A549 (cell line): ENCODE data around the gene CDH6. TPM values are rescaled to one million over a fixed set of nuclear protein-coding genes. Genes with fewer than 3 reads are reported as not detected.
A peak's percentile ranks its signal among the peaks of the same experiment; 100 is the strongest.

Source experiments
- ATAC-seq, 2 experiments: fragments of 200-7000 bp in 1 of 2; fragments of >200 bp in 1 of 2; cut with Nextera tagmentation in 1 of 2; cut with Tn5 transposase in 1 of 2; 3 replicates each; pipeline versions ENCODE4 v1.8.0 to v1.9.1; 2018 to 2020; ENCODE audit warnings: mild to moderate bottlenecking in 1 of 2, moderate library complexity in 1 of 2
- CTCF ChIA-PET: fragments of 300-600 bp; sonication (Branson Sonifier 250); formaldehyde crosslinking; extraction: SDS; loops from one replicate; lab custom pipeline; 2021; ENCODE audit warnings: antibody characterized with exemption, inconsistent platforms; lab: Yijun Ruan, JAX
- POLR2A ChIA-PET: fragments of 350-600 bp; formaldehyde crosslinking; extraction: SDS; loops from one replicate; lab custom pipeline; 2021; ENCODE audit warnings: antibody characterized with exemption, inconsistent platforms; lab: Yijun Ruan, JAX
- DNase-seq, 2 experiments: peaks; one replicate each; pipeline versions ENCODE4 v3.0.0 to v3.0.0-alpha.2; 2011 to 2016; ENCODE audit warnings: low read depth in 1 of 2, low spot score in 1 of 2
- FAIRE-seq: peaks from 2 replicates; lab custom pipeline; 2011; peaks lifted over from hg19 to GRCh38; lab: Jason Lieb, UNC
- H3K27ac ChIP-seq, 2 experiments: fragments of >200 bp; sonication (Bioruptor Twin); formaldehyde crosslinking; 3 replicates each; pipeline ENCODE4 v1.5.1; 2016 to 2017
- H3K4me1 ChIP-seq: fragments of >200 bp; sonication (Bioruptor Twin); formaldehyde crosslinking; 3 replicates; pipeline ENCODE4 v1.6.1; 2016
- H3K4me2 ChIP-seq: fragments of >200 bp; sonication (Bioruptor Twin); formaldehyde crosslinking; 3 replicates; pipeline ENCODE4 v1.6.1; 2016
- H3K4me3 ChIP-seq: fragments of >200 bp; sonication (Bioruptor Twin); formaldehyde crosslinking; 3 replicates; pipeline ENCODE4 v1.5.1; 2016
- H3K9me3 ChIP-seq: fragments of >200 bp; sonication (Bioruptor Twin); formaldehyde crosslinking; 3 replicates; pipeline ENCODE4 v1.6.1; 2016
- BCL3 ChIP-seq: fragments of >200 bp; sonication (Bioruptor Twin); formaldehyde crosslinking; IDR thresholded peaks from 3 replicates; pipeline ENCODE4 v1.6.1; 2016
- BHLHE40 ChIP-seq: IDR thresholded peaks from 2 replicates; pipeline ENCODE4 v1.6.1; 2012; ENCODE audit warnings: low read depth, low read length, inconsistent platforms
- CBX2 ChIP-seq: fragments of 200-600 bp; sonication (generic); IDR thresholded peaks from 2 replicates; pipeline ENCODE4 v1.6.1; 2016; ENCODE audit warnings: low read depth, mild to moderate bottlenecking, borderline replicate concordance
- CBX8 ChIP-seq: fragments of 200-600 bp; sonication (generic); IDR thresholded peaks from 2 replicates; pipeline ENCODE4 v1.6.1; 2016
- CTCF ChIP-seq: fragments of >200 bp; sonication (Bioruptor Twin); formaldehyde crosslinking; IDR thresholded peaks from 3 replicates; pipeline ENCODE4 v1.5.1; 2016
- E2F6 ChIP-seq: IDR thresholded peaks from 2 replicates; pipeline ENCODE4 v1.6.1; 2012; ENCODE audit warnings: low read depth, borderline replicate concordance
- ELK1 ChIP-seq: fragments of 150-350 bp; IDR thresholded peaks from 2 replicates; pipeline ENCODE4 v1.6.1; 2014; ENCODE audit warnings: low read depth, mild to moderate bottlenecking, low read length
- HES2 ChIP-seq: fragments of >200 bp; sonication (Bioruptor Twin); formaldehyde crosslinking; IDR thresholded peaks from 2 replicates; pipeline ENCODE4 v1.6.1; 2016
- HOXA7 ChIP-seq: fragments of 250-450 bp; sonication (Bioruptor Pico); IDR thresholded peaks from 2 replicates; pipeline ENCODE4 v1.5.0; 2020; ENCODE audit warnings: mild to moderate bottlenecking, moderate library complexity
- HOXB13 ChIP-seq: fragments of 250-450 bp; sonication (Bioruptor Pico); IDR thresholded peaks from 2 replicates; pipeline ENCODE4 v1.5.0; 2020; ENCODE audit warnings: low read depth, mild to moderate bottlenecking, moderate library complexity
- JUN ChIP-seq, 2 experiments: fragments of >200 bp; sonication (Bioruptor Twin); formaldehyde crosslinking; IDR thresholded peaks; 2 replicates in 1 of 2; 3 replicates in 1 of 2; pipeline ENCODE4 v1.6.1; 2016 to 2017
- KDM1A ChIP-seq: fragments of 200-600 bp; sonication (generic); IDR thresholded peaks from 2 replicates; pipeline ENCODE4 v1.6.1; 2016; ENCODE audit warnings: low read depth, mild to moderate bottlenecking
- KDM5A ChIP-seq: fragments of 200-600 bp; sonication (generic); IDR thresholded peaks from 2 replicates; pipeline ENCODE4 v1.6.1; 2016; ENCODE audit warnings: antibody characterized with exemption, mild to moderate bottlenecking
- MAFK ChIP-seq: fragments of 450-650 bp; IDR thresholded peaks from 2 replicates; pipeline ENCODE4 v1.6.1; 2014; ENCODE audit not compliant: partially characterized antibody
- MYC ChIP-seq: IDR thresholded peaks from 2 replicates; pipeline ENCODE4 v1.6.1; 2012; ENCODE audit warnings: mild to moderate bottlenecking, inconsistent platforms, low read length, improper control_type of control experiment, borderline replicate concordance
- NPAS2 ChIP-seq: fragments of 250-450 bp; sonication (Bioruptor Pico); IDR thresholded peaks from 2 replicates; pipeline ENCODE4 v1.8.0; 2022; ENCODE audit warnings: mild to moderate bottlenecking, moderate library complexity, borderline replicate concordance
- NR3C1 ChIP-seq: fragments of >200 bp; sonication (Bioruptor Twin); formaldehyde crosslinking; IDR thresholded peaks from 3 replicates; pipeline ENCODE4 v1.6.1; 2017
- PBX3 ChIP-seq: IDR thresholded peaks from 2 replicates; pipeline ENCODE4 v1.6.1; 2012
- POLR2AphosphoS2 ChIP-seq: conservative IDR thresholded peaks from 2 replicates; pipeline ENCODE4 v1.6.1; 2012; ENCODE audit warnings: low read length, improper control_type of control experiment, inconsistent platforms
- RARB ChIP-seq: fragments of 250-450 bp; sonication (Bioruptor Pico); IDR thresholded peaks from 2 replicates; pipeline ENCODE4 v1.8.0; 2021; ENCODE audit warnings: mild to moderate bottlenecking, moderate library complexity
- RCOR1 ChIP-seq: fragments of 150-350 bp; IDR thresholded peaks from 2 replicates; pipeline ENCODE4 v1.6.1; 2014; ENCODE audit warnings: antibody characterized with exemption, low read length, low read depth
- REST ChIP-seq: fragments of 200-600 bp; sonication (generic); IDR thresholded peaks from 2 replicates; pipeline ENCODE4 v1.6.1; 2016; ENCODE audit warnings: antibody characterized with exemption, mild to moderate bottlenecking, moderate library complexity
- SMC3 ChIP-seq: fragments of >200 bp; sonication (Bioruptor Twin); formaldehyde crosslinking; IDR thresholded peaks from 3 replicates; pipeline ENCODE4 v1.6.1; 2018; ENCODE audit warnings: inconsistent platforms
- USF2 ChIP-seq: fragments of 450-650 bp; IDR thresholded peaks from 2 replicates; pipeline ENCODE4 v1.6.1; 2014; ENCODE audit warnings: antibody characterized with exemption
- ZNF302 ChIP-seq: fragments of 250-450 bp; sonication (Bioruptor Pico); IDR thresholded peaks from 2 replicates; pipeline ENCODE4 v1.9.0; 2021; ENCODE audit warnings: inconsistent platforms, mild to moderate bottlenecking, moderate library complexity
- WGBS: methylation state at CpG from one replicate; pipeline ENCODE4 v1.1.6; 2017; ENCODE audit errors: missing lambda C conversion rate; 5-methylcytosine and 5-hydroxymethylcytosine counted together
- polyA plus RNA-seq, 4 experiments: library from polyadenylated mRNA; depleted of rRNA in 3 of 4; stranded (reverse); fragments of >200 nt; fragmentation: RNase III in 1 of 4; extraction: RNeasy Plus Mini Kit Qiagen cat#74134 plus additional on column Dnase treatment in 1 of 4; gene quantifications; 2 replicates in 3 of 4; 3 replicates in 1 of 4; pipeline ENCODE4 v1.2.3, GENCODE V29; 2011 to 2017

CDH6 gene
- polyA plus RNA-seq, 2 of the 4 experiments (the other 2 are of a cell fraction), result 0.25 to 0.61 TPM

- no peak for TF ChIP-seq REST
- no peak for TF ChIP-seq ZNF302 (CRISPR knock-in tag)
- TF ChIP-seq RARB, result no peak
- TF ChIP-seq HOXA7 (CRISPR knock-in tag), result no peak
- TF ChIP-seq ELK1, result no peak
- no peak for TF ChIP-seq BHLHE40
These were observed 79.7 kb downstream of the CDH6 start (continued) for GRCh38 chr5:31273161-31273560.

- WGBS, result 63% methylated on average over 8 of the region's 8 CpGs
- H3K4me3 ChIP-seq, result no peak overlapping the region
- no peak for ATAC-seq
- 0 out of 3 replicates have a peak overlapping the region, but pooled peaks have one; percentile 36 for H3K4me2 ChIP-seq
- H3K27ac ChIP-seq, result no peak overlapping the region
- CTCF ChIA-PET, result no interaction called here
- no peak for FAIRE-seq
- TF ChIP-seq BHLHE40, result no peak
- TF ChIP-seq HOXA7 (CRISPR knock-in tag), result no peak
- TF ChIP-seq PBX3, result no peak
- no peak for TF ChIP-seq HOXB13 (CRISPR knock-in tag)
- TF ChIP-seq JUN (IDR thresholded peaks at IDR 0.05), result no peak
- no peak for TF ChIP-seq HES2
- TF ChIP-seq MYC, result no peak
- TF ChIP-seq USF2, result no peak
- no peak for TF ChIP-seq KDM1A
- no peak for TF ChIP-seq MAFK
- no peak for DNase-seq
- no peaks in the 10 kb centered on the region for H3K4me1 ChIP-seq
- POLR2A ChIA-PET, result no interaction called here
- no peaks in the 10 kb centered on the region for H3K9me3 ChIP-seq
These were observed 80.3 kb downstream of the CDH6 start for GRCh38 chr5:31273631-31274378.

GRCh38 chr5:31280210-31280609 is 86.7 kb downstream of the CDH6 start:
- WGBS, result 32% methylated on average over 4 of the region's 4 CpGs
- H3K9me3 ChIP-seq, result no peaks in the 10 kb centered on the region
- ATAC-seq, result no peak
- ChIA-PET CTCF (interaction anchor here (1.3 to 1.6 kb wide), 2 partner anchors 10 to 13 kb away, joined by 3 read pairs; no protein-coding TSS in a partner anchor), POLR2A (no interaction called here)
- H3K4me2 ChIP-seq, result no peak overlapping the region
- no peaks in the 10 kb centered on the region for H3K4me1 ChIP-seq
- DNase-seq, result no peak
- H3K4me3 ChIP-seq, result no peak overlapping the region
- no peak overlapping the region for H3K27ac ChIP-seq
- FAIRE-seq, result no peak
- TF ChIP-seq KDM5A (no peak), E2F6 (no peak), NPAS2 (CRISPR knock-in tag) (no peak), CBX8 (no peak), CBX2 (no peak), CTCF (no peak), RCOR1 (no peak), POLR2AphosphoS2 (no peak), BCL3 (no peak), SMC3 (no peak), NR3C1 (no peak)
